Measurements from ENCODE around the gene CPEB4.

DNA sequence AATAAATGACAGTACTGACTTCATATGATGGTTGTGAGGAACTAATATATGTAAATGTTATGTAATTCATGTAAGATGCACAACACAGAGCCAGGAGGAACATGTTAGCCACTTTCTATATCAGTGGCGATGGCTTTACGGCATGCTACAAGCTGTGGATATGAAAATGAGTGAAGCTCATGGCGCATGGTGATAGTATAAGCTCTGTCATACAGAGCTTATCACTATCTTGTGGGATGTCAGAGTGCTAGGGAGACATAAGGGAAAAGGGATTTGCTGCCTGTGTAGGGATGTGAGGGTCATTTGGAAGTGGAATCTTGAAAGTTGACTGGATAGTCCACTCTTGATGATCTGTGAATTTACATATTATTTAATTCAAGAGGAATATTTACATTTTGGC is 13.6 kb downstream of the CPEB4 start:
- TF ChIP-seq, protein P1, sequence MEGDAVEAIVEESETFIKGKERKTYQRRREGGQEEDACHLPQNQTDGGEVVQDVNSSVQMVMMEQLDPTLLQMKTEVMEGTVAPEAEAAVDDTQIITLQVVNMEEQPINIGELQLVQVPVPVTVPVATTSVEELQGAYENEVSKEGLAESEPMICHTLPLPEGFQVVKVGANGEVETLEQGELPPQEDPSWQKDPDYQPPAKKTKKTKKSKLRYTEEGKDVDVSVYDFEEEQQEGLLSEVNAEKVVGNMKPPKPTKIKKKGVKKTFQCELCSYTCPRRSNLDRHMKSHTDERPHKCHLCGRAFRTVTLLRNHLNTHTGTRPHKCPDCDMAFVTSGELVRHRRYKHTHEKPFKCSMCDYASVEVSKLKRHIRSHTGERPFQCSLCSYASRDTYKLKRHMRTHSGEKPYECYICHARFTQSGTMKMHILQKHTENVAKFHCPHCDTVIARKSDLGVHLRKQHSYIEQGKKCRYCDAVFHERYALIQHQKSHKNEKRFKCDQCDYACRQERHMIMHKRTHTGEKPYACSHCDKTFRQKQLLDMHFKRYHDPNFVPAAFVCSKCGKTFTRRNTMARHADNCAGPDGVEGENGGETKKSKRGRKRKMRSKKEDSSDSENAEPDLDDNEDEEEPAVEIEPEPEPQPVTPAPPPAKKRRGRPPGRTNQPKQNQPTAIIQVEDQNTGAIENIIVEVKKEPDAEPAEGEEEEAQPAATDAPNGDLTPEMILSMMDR (IDR thresholded peaks at IDR 0.05) = no peak
- TF ChIP-seq EZH2 (IDR thresholded peaks at IDR 0.05) = no peak
